ENCODE results near the gene GCAT.

DNA sequence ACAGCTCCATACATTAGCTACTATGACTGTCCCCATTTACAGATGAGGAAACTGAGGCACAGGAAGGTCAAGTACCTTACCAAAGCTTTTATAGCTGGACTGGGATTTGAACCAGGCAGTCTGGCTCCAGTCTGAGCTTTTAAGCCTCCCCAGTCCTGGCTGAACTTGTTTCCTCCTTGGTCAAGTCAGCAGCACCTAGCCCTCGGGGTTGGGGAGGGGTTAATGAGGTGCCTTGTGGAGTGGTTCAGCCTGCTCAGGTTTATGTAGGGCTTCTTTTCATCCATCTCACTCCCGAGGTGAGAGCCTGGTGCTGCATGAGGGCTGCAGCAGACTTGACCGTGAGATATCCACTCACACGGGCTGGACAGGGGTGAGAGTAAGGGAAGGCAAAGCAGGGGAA, 36.7 kb upstream of the GCAT start:
- TF ChIP-seq, protein P1, sequence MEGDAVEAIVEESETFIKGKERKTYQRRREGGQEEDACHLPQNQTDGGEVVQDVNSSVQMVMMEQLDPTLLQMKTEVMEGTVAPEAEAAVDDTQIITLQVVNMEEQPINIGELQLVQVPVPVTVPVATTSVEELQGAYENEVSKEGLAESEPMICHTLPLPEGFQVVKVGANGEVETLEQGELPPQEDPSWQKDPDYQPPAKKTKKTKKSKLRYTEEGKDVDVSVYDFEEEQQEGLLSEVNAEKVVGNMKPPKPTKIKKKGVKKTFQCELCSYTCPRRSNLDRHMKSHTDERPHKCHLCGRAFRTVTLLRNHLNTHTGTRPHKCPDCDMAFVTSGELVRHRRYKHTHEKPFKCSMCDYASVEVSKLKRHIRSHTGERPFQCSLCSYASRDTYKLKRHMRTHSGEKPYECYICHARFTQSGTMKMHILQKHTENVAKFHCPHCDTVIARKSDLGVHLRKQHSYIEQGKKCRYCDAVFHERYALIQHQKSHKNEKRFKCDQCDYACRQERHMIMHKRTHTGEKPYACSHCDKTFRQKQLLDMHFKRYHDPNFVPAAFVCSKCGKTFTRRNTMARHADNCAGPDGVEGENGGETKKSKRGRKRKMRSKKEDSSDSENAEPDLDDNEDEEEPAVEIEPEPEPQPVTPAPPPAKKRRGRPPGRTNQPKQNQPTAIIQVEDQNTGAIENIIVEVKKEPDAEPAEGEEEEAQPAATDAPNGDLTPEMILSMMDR (IDR thresholded peaks at IDR 0.05), result no peak
- no peak for TF ChIP-seq POLR2A (IDR thresholded peaks at IDR 0.05; ENCODE audit: low read depth)

All from esophagus muscularis mucosa (tissue), 3 donors.